Activated gamma-delta T cell treated with anti-CD3 and anti-CD28 coated beads, Interleukin-2, amount 50 U/mL, for 16 hours (primary cell): ENCODE measurements around the gene GINS2.

Experiments
- DNase-seq: peaks from one replicate; pipeline ENCODE4 v3.0.0-alpha.2; 2020; ENCODE audit warnings: low read depth

The GINS2 gene

GRCh38 chr16:85689950-85690320 lies 1.2 kb upstream of the GINS2 start:
- DNase-seq = no peak

DNA sequence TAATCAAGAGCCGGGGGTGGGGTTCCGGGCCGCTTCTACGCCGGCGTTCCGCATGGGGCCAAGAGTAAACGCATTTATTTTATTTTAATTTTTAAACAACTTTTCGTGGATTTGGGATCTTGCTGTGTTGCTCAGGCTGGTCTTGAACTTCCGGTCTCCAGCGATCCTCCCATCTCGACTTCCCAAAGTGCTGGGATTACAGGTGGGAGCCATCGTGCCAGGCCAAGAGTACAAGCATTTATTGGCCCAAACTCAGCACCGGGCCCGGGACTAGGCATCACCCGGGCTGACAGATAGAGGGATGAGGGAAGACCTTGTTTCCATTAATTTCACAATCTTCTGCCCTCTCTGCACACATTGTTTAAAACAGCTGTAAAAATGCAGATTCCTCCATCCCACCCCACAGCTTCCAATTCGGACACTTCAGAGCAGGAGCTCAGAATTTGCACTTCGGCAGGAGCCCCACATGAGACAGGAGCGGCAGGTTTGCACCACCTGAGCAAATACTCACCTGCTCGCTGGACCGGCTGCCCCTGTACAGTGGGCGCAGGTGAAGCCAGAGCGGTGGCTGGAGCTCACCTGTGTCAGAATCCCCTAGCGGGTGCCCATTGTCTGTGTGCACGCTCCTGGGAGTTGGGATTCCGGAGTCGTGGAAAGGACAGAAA lies 663 bp upstream of the GINS2 start:
- no peak for DNase-seq

DNA sequence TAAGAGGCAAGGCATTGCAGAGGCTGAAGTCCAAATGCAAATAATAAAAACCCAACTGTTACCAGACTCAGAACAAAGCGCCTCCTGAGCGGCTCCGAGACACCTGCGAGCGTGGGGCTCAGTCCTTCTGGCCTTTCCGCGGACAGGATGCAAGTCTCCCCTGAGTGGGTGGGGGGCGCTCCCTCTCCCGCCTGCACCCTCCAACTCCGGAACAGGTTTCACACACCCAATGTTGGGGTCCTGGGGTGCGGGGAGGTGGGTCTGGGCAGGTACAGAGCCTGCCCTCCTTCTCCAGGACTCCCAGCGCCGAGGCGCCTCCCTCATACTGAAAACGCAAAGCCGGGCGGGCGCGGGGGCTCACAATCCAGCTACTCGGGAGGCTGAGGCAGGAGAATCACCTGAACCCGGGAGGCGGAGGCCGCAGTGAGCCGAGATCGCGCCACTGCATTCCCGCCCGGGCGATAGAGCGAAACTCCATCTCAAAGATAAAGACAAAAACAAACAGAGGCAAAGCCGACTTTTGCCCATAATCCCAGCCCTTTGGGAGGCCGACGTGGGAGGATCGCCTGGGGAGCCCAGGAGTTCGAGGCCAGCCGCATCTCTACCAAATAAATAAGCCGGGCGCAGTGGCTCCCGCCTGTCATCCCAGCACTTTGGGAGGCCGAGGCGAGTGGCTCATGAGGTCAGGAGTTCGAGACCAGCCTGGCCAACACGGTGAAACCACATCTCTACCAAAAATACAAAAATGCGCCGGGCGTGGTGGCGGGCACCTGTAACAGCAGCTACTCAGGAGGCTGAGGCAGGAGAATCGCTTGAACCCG lies 893 bp downstream of the GINS2 start:
- DNase-seq = no peak

DNA sequence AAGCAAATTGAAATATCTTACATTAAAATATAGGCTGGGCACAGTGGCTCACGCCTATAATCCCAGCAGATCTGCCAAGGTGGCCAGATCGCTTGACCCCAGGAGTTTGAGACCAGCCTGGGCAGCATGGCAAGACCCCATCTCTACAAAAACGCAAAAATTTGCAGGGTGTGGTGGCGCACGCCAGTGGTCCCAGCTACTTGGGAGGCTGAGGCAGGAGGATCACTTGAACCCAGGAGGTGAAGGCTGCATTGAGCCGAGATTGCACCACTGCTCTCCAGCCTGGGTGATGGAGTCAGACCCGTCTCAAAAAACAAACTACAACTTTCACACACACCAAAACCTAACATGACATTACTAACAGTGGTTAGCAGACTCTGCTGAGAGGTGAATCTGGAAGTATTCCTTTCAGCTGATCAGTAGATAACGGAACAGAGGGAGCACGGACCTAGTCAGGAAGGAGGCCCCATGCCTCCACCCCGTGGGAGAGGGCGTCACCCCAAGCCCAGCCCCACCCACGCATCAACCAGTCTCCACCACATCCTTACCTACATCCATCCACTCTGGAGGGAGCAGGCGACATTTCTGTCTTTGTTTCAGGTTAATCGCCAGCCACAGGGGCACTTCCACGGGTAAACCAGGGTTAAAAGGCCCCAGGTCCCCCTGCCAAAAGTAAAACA lies 1.7 kb downstream of the GINS2 start:
- no peak for DNase-seq

GRCh38 chr16:85685251-85685650 lies 3.5 kb downstream of the GINS2 start:
- DNase-seq = no peak

GRCh38 chr16:85683363-85683762 lies 5.4 kb downstream of the GINS2 start:
- DNase-seq = no peak

DNA sequence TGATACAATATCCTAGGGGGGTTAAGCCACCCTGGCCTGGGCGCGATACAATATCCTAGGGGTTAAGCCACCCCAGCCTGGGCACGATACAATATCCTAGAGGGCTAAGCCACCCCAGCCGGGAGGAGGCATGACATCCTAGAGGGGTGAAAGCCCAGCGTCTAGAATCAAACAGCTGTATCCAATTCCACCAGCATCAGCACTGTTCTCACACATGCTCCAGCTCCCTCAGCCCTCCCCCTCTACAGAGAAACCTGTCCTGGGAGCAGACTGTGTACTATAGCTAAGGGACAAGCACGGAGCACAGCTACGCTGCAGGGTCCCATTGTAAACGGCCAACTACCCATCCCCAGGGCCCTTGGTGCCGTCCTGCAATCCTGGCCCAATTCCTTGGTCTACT lies 6.2 kb downstream of the GINS2 start:
- DNase-seq = no peak

GRCh38 chr16:85681255-85681654 lies 7.5 kb downstream of the GINS2 start:
- no peak for DNase-seq

DNA sequence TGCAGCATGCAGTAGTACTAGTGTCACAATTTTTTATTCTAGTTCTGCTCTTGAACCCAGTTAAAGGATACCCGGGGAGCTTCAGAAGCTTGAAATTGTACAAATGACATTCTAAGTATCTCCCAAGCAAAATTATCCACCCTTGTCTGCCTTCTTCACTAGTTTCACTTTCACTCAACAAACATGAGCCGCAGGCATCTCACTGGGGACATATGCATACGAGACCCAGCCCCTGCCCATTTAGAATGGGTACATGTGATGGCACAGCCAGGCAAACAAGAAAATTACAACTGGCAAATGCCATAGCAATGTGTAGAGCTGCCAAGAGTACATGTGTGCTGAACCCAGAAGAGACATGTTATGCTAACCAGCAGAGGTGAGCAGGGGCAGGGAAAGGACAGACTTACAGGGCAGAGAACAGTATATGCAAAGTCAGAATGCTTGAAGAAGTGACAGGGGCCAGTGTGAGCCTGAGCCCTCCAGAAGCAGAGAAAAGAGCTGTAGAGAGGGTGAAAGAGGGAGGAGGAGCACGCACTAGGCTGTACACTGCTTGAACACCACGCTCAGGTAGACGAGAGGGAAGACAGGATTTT lies 8.3 kb downstream of the GINS2 start:
- no peak for DNase-seq

GRCh38 chr16:85679870-85680269 lies 8.9 kb downstream of the GINS2 start:
- no peak for DNase-seq

GRCh38 chr16:85678821-85679220 lies 9.9 kb downstream of the GINS2 start:
- no peak for DNase-seq

DNA sequence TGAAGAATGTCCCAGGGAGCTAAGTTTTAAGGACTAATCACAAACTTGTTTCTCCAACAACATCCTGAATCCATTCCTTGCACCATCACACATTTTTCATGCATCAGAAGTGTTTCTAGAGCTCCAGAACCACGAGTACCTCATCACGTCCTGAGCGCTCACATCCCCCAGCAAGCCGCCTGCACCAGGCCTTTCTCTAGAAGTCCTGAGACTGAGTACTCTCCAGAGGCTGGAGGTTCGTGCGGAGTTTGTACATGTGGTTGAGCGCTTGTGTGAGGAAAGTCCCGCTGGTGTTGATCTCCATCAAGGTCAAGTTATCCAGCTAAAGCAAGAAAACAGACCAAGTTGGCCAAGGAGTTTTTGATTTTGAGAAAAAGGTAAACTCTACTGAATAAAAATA lies 10.7 kb downstream of the GINS2 start:
- DNase-seq = no peak

GRCh38 chr16:85677383-85677967 lies 11.3 kb downstream of the GINS2 start:
- DNase-seq = no peak

- DNase-seq = no peak
Observed at GRCh38 chr16:85676466-85676865, 12.3 kb downstream of the GINS2 start.

DNA sequence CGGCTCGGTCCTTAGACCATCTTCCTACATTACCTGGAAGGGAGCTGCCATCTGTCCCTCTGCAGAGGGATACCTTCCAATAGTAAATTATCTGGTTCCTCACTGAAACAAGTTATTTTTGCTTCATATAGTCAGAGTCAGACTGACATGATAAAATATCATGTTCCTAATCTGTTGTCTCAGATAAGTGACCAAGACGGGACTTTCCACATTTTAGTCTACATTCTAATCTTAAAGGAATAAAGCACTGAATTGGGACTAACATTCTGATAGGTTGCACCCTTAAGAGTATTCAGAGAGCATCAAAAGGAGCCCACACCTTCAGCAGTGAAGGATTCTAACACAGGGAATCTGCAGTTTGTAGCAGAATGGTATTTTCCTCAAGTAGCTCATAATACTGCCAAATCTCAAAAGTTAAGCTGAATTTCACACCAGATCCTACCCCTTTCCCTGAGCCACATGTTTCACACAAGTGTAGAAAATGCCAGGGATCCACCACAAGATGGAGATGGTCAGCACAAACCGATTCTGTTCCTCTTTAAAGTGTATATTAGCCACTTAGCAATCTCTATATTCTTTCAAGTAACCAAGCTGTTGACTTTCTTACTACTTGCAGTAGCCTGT lies 13.4 kb downstream of the GINS2 start:
- no peak for DNase-seq

DNA sequence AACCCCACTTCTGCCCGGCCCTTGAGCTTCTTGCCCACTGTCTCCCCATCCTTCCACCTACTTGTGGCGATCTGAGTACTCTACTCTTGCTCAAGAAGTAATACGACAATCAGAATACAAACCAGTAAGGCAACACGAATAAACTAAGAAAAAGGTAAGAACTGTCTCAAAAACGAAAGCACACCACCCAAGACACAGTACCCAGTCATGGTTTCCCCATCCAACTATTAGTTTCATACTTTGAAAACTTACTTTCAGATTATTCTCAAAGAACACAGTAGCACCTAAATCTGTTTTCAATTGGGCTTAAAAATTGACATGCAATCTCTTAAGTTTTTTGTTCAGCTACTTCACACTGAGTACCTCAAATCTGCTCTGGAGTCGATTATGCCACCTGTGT lies 13.9 kb downstream of the GINS2 start:
- DNase-seq = no peak

DNA sequence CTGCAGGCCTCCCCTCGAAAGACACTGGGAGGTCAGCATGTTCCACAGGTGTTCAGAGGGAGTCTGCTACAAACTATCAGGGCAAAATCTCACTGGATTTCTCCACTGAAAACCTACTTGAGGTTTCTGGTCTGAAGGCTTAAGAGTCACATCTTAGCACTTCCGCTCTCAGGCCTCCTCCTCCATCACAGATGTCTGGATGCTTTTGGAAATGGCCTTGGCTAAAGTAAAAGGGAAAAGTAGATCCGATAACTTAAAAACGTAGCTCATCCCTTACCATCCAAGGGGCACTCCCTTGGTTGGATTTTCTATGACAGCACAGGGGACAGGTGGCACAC lies 14.4 kb downstream of the GINS2 start:
- DNase-seq = no peak

DNA sequence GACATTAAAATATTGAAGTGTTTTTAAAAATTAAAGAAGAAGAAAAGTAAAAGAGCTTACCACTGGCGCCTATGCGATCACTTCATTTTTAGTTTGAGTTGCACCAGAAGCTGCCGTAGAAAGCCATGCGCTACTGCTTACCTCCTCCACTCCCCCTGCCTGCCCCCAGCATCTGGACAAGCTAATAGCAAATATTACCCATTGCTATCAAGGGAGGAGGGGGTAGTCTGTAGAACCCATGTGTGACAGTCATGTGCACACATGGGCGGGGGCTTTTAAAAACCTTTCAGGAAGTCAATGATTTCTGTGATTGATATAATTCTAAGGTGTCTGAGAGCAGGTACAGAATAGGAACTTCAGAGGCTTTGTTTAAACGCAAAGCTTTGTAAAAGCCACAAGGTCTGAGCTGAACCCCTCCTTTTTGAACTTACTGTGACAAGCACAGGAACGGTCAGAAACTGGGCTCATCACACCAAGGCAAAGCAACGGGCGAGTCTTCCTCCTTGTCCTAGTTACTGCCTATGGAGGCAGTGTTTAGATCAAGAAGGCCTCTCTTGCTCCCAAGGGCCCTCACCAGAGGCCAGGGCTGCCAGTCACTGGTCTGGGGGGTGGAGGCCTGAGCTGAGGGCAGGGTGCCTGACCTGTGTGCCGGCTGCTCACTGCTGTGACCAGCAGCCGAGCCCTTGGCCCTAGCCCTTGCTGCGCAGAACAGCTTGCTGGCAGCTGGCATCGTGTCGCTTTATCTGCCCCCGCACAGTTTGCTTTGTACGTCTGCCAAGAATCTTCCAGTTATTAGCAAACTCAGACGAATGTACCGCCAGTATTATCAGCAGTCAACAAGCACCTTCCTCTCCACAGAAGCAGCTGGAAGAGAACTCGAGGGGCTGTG lies 15.0 kb downstream of the GINS2 start:
- no peak for DNase-seq

DNA sequence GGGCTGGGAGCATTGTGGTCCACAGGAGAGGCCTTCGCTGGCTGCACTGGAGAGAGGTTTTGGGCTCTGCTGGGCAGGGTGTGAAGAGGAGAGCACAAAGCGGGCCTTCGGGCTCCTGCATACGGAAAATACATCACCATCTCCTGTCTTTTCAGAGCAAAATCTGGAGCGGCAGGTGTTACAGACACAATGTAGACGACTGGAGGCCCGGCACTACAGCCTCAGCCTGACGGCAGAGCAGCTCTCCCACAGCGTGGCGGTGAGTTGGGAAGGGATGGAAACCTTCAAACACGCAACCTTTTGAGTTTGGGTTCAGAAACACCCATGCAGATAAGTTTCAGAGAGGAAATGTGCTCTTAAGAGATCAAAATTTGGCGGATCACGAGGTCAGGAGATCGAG lies 17.9 kb downstream of the GINS2 start:
- DNase-seq = no peak

- DNase-seq = no peak
Observed at GRCh38 chr16:85668676-85669424, 19.9 kb downstream of the GINS2 start.
